ENCODE results near the gene GCH1. TPM values are rescaled to one million over a fixed set of nuclear protein-coding genes. Genes with fewer than 3 reads are reported as not detected.
"Not testable (repeated sequence)": the region's sequence is repeated elsewhere in the genome, so short reads cannot be mapped to it uniquely, and the experiment has no call there.

GCH1 gene
- total and polyA plus RNA-seq, 2 donors from 2014 or later: 9.2 to 12.3 TPM

DNA sequence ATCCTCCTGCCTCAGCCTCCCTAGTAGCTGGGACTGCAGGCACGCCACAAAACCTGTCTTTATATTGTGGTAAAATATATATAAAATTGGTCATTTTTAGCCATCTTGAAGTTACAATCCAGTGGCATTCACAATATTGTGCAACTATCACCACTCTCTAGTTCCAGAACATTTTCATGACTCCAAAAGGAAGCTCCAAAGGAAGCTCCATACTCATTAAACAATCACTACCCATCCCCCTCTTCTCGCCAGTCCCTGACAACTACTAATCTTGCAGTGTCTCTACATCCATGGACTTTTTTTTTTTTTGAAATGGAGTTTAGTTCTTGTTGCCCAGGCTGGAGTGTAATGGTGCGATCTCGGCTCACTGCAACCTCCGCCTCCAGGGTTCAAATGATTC, 3.1 kb downstream of the GCH1 start:
- intact Hi-C loops (cut with DNase I): no loop called here
- Histone ChIP-seq H3K27ac (ENCODE audit: low read depth in 2 of 2, low read length in 2 of 2) (no peak overlapping the region), H3K4me1 (ENCODE audit: control insufficient read depth in 2 of 3, insufficient read depth in 2 of 3, low read depth in 1 of 3, low read length in 3 of 3) (peaks cover 0 to 4% (median 0%) of the 10 kb centered on the region in 3 donors), H3K27me3 (ENCODE audit: control insufficient read depth, insufficient read depth, low read length) (no peaks in the 10 kb centered on the region), H3K9ac (ENCODE audit: low read length in 3 of 3) (no peak overlapping the region), H3K9me3 (ENCODE audit: control insufficient read depth in 2 of 3, insufficient read depth in 1 of 3, low read length in 3 of 3) (no peaks in the 10 kb centered on the region), H3K36me3 (ENCODE audit: control insufficient read depth in 2 of 3, insufficient read depth in 3 of 3, low read length in 3 of 3) (no peaks in the 10 kb centered on the region), H3K4me3 (ENCODE audit: low read length in 3 of 3) (no peak overlapping the region)
- DNase-seq: no peak
- no peak for FAIRE-seq
- no peak for TF ChIP-seq CTCF (IDR thresholded peaks at IDR 0.05; ENCODE audit: borderline replicate concordance, extremely low read depth, insufficient read depth)

- H3K27ac ChIP-seq (ENCODE audit: low read depth in 2 of 2, low read length in 2 of 2); H3K9ac ChIP-seq (ENCODE audit: low read length in 3 of 3); H3K4me3 ChIP-seq (ENCODE audit: low read length in 3 of 3); DNase-seq; H3K9me3 ChIP-seq (ENCODE audit: control insufficient read depth in 2 of 3, insufficient read depth in 1 of 3, low read length in 3 of 3); H3K27me3 ChIP-seq (ENCODE audit: control insufficient read depth, insufficient read depth, low read length); intact Hi-C loops (cut with DNase I); FAIRE-seq; H3K4me1 ChIP-seq (ENCODE audit: control insufficient read depth in 2 of 3, insufficient read depth in 2 of 3, low read depth in 1 of 3, low read length in 3 of 3); H3K36me3 ChIP-seq (ENCODE audit: control insufficient read depth in 2 of 3, insufficient read depth in 3 of 3, low read length in 3 of 3): not testable (repeated sequence)
Observed at GRCh38 chr14:54897809-54898555, 4.6 kb downstream of the GCH1 start.

GRCh38 chr14:54895683-54896082, 6.9 kb downstream of the GCH1 start:
- FAIRE-seq: no peak
- TF ChIP-seq CTCF (IDR thresholded peaks at IDR 0.05; ENCODE audit: borderline replicate concordance, extremely low read depth, insufficient read depth): no peak
- H3K27ac ChIP-seq (ENCODE audit: low read depth in 2 of 2, low read length in 2 of 2): no peak overlapping the region
- no peak overlapping the region for H3K9ac ChIP-seq (ENCODE audit: low read length in 3 of 3)
- DNase-seq: no peak
- H3K4me1 ChIP-seq (ENCODE audit: control insufficient read depth in 2 of 3, insufficient read depth in 2 of 3, low read depth in 1 of 3, low read length in 3 of 3): no peaks in the 10 kb centered on the region
- no peaks in the 10 kb centered on the region for H3K9me3 ChIP-seq (ENCODE audit: control insufficient read depth in 2 of 3, insufficient read depth in 1 of 3, low read length in 3 of 3)
- H3K36me3 ChIP-seq (ENCODE audit: control insufficient read depth in 2 of 3, insufficient read depth in 3 of 3, low read length in 3 of 3): no peaks in the 10 kb centered on the region
- intact Hi-C loops (cut with DNase I): no loop called here
- no peaks in the 10 kb centered on the region for H3K27me3 ChIP-seq (ENCODE audit: control insufficient read depth, insufficient read depth, low read length)
- H3K4me3 ChIP-seq (ENCODE audit: low read length in 3 of 3): no peak overlapping the region

DNA sequence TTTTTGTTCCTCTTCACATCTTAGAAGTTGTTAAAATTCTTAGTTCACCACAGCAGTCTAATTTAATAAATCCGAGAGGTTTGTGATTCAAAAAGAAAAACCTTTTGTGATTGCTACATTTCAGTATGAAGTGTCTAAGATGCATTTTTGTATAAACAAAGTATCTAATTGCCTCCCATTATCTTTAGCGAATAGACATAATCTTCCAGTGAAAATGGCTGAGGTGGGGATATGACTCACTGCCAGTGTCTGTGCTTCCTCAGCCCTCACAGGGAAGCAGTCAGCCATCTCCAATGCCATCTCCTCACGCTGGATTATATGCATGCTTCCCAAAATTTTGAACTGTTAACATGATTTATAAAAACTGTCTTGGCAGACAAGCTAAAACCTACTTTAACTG, 7.6 kb downstream of the GCH1 start:
- no peaks in the 10 kb centered on the region for H3K9me3 ChIP-seq (ENCODE audit: control insufficient read depth in 2 of 3, insufficient read depth in 1 of 3, low read length in 3 of 3)
- no peak for FAIRE-seq
- H3K27ac ChIP-seq (ENCODE audit: low read depth in 2 of 2, low read length in 2 of 2): no peak overlapping the region
- TF ChIP-seq CTCF (IDR thresholded peaks at IDR 0.05; ENCODE audit: borderline replicate concordance, extremely low read depth, insufficient read depth): no peak
- H3K36me3 ChIP-seq (ENCODE audit: control insufficient read depth in 2 of 3, insufficient read depth in 3 of 3, low read length in 3 of 3): no peaks in the 10 kb centered on the region
- intact Hi-C loops (cut with DNase I): no loop called here
- H3K9ac ChIP-seq (ENCODE audit: low read length in 3 of 3): no peak overlapping the region
- no peak overlapping the region for H3K4me3 ChIP-seq (ENCODE audit: low read length in 3 of 3)
- DNase-seq: no peak
- no peaks in the 10 kb centered on the region for H3K4me1 ChIP-seq (ENCODE audit: control insufficient read depth in 2 of 3, insufficient read depth in 2 of 3, low read depth in 1 of 3, low read length in 3 of 3)
- no peaks in the 10 kb centered on the region for H3K27me3 ChIP-seq (ENCODE audit: control insufficient read depth, insufficient read depth, low read length)

Data from kidney (tissue), 14 donors.